ENCODE measurements around the gene SFSWAP. TPM values are rescaled to one million over a fixed set of nuclear protein-coding genes. Genes with fewer than 3 reads are reported as not detected.

Gene SFSWAP
- total RNA-seq, 3 donors from 2014 or later = 72.4 to 77.8 (median 76.7) TPM

GRCh38 chr12:131844656-131845055, 133.8 kb downstream of the SFSWAP start:
- Mint-ChIP-seq H3K27me3 (ENCODE audit: low read depth) (no peaks in the 10 kb centered on the region), H3K36me3 (ENCODE audit: insufficient read depth) (no peaks in the 10 kb centered on the region), H3K4me3 (no peak overlapping the region), H3K9me3 (no peaks in the 10 kb centered on the region), H3K4me1 (ENCODE audit: low read depth) (no peaks in the 10 kb centered on the region)
- DNase-seq = no peak
- no peak for ATAC-seq

GRCh38 chr12:131845121-131845520, 134.2 kb downstream of the SFSWAP start:
- Mint-ChIP-seq H3K4me3 (no peak overlapping the region), H3K27me3 (ENCODE audit: low read depth) (no peaks in the 10 kb centered on the region), H3K4me1 (ENCODE audit: low read depth) (no peaks in the 10 kb centered on the region), H3K9me3 (no peaks in the 10 kb centered on the region), H3K36me3 (ENCODE audit: insufficient read depth) (no peaks in the 10 kb centered on the region)
- no peak for ATAC-seq
- no peak for DNase-seq

- DNase-seq = no peak
- Mint-ChIP-seq H3K27me3 (ENCODE audit: low read depth) (no peaks in the 10 kb centered on the region), H3K4me1 (ENCODE audit: low read depth) (no peaks in the 10 kb centered on the region), H3K9me3 (no peaks in the 10 kb centered on the region), H3K36me3 (ENCODE audit: insufficient read depth) (no peaks in the 10 kb centered on the region), H3K4me3 (no peak overlapping the region)
- no peak for ATAC-seq
Measured at GRCh38 chr12:131847456-131847855, 136.6 kb downstream of the SFSWAP start.

- no peaks in the 10 kb centered on the region for H3K4me1 Mint-ChIP-seq (ENCODE audit: low read depth)
- H3K36me3 Mint-ChIP-seq (ENCODE audit: insufficient read depth) = no peaks in the 10 kb centered on the region
- H3K27me3 Mint-ChIP-seq (ENCODE audit: low read depth) = no peaks in the 10 kb centered on the region
- no peak overlapping the region for H3K4me3 Mint-ChIP-seq
- no peak for ATAC-seq
- no peak for DNase-seq
- H3K9me3 Mint-ChIP-seq = no peaks in the 10 kb centered on the region
Measured at GRCh38 chr12:131848753-131849152, 137.9 kb downstream of the SFSWAP start.

Other genes starting within 250 kb of the SFSWAP start
- under 1 TPM; 0.28 to 0.92 (median 0.46) TPM for gene MMP17, start 117.3 kb downstream of the SFSWAP start, total RNA-seq
- 10 to 100 TPM; 16.3 to 17.9 (median 16.7) TPM for gene ULK1, start 183.5 kb downstream of the SFSWAP start, total RNA-seq
- gene PUS1, start 218.2 kb downstream of the SFSWAP start, total RNA-seq = 100 to 1,000 TPM; 132 to 157 (median 155) TPM
- 10 to 100 TPM; 53.3 to 57.2 (median 56.9) TPM for gene EP400, start 238.9 kb downstream of the SFSWAP start, total RNA-seq